Mucosa of stomach (tissue), 1 donor: ENCODE results near the gene PIK3CD.

Experiments
- H3K27me3 ChIP-seq: one replicate; pipeline ENCODE4 v1.7.0; 2013; ENCODE audit warnings: mild to moderate bottlenecking, low read length; ENCODE audit not compliant: control insufficient read depth, insufficient read depth
- H3K36me3 ChIP-seq: one replicate; pipeline ENCODE4 v1.7.0; 2013; ENCODE audit warnings: low read length; ENCODE audit not compliant: control insufficient read depth, insufficient read depth
- H3K4me1 ChIP-seq: one replicate; pipeline ENCODE4 v1.7.0; 2013; ENCODE audit warnings: mild to moderate bottlenecking, low read length; ENCODE audit not compliant: control insufficient read depth, insufficient read depth
- H3K4me3 ChIP-seq: one replicate; pipeline ENCODE4 v1.7.0; 2013; ENCODE audit warnings: low read length
- H3K9ac ChIP-seq: one replicate; pipeline ENCODE4 v1.7.0; 2013; ENCODE audit warnings: mild to moderate bottlenecking, low read length, moderate library complexity
- H3K9me3 ChIP-seq: one replicate; pipeline ENCODE4 v1.7.0; 2013; ENCODE audit warnings: mild to moderate bottlenecking, low read length, moderate library complexity; ENCODE audit not compliant: control insufficient read depth
- donor health status: Pancreatic carcinoma.

PIK3CD gene

GRCh38 chr1:9729523-9729922, 78.0 kb downstream of the PIK3CD start:
- Histone ChIP-seq H3K9ac (no peak overlapping the region), H3K36me3 (peaks cover 22% of the 10 kb centered on the region), H3K4me3 (no peak overlapping the region), H3K27me3 (no peaks in the 10 kb centered on the region), H3K9me3 (no peaks in the 10 kb centered on the region), H3K4me1 (no peaks in the 10 kb centered on the region)

- Histone ChIP-seq H3K4me1 (no peaks in the 10 kb centered on the region), H3K27me3 (no peaks in the 10 kb centered on the region), H3K9ac (no peak overlapping the region), H3K36me3 (peaks cover 28% of the 10 kb centered on the region), H3K4me3 (no peak overlapping the region), H3K9me3 (no peaks in the 10 kb centered on the region)
These were observed 78.8 kb downstream of the PIK3CD start for GRCh38 chr1:9730096-9730901.

- Histone ChIP-seq H3K36me3 (peaks cover 33% of the 10 kb centered on the region), H3K9ac (no peak overlapping the region), H3K4me3 (no peak overlapping the region), H3K27me3 (no peaks in the 10 kb centered on the region), H3K4me1 (no peaks in the 10 kb centered on the region), H3K9me3 (no peaks in the 10 kb centered on the region)
These were observed 79.6 kb downstream of the PIK3CD start for GRCh38 chr1:9731051-9731537.

- H3K4me1 ChIP-seq, result no peaks in the 10 kb centered on the region
- no peaks in the 10 kb centered on the region for H3K9me3 ChIP-seq
- H3K9ac ChIP-seq, result no peak overlapping the region
- peaks cover 33% of the 10 kb centered on the region for H3K36me3 ChIP-seq
- H3K4me3 ChIP-seq, result no peak overlapping the region
- H3K27me3 ChIP-seq, result no peaks in the 10 kb centered on the region
These were observed 80.0 kb downstream of the PIK3CD start for GRCh38 chr1:9731561-9731960.

- H3K9ac ChIP-seq, result no peak overlapping the region
- no peak overlapping the region for H3K4me3 ChIP-seq
- no peaks in the 10 kb centered on the region for H3K9me3 ChIP-seq
- H3K27me3 ChIP-seq, result no peaks in the 10 kb centered on the region
- peaks cover 33% of the 10 kb centered on the region for H3K36me3 ChIP-seq
- H3K4me1 ChIP-seq, result no peaks in the 10 kb centered on the region
These were observed 80.8 kb downstream of the PIK3CD start for GRCh38 chr1:9732123-9732971.

GRCh38 chr1:9733160-9733789, 81.7 kb downstream of the PIK3CD start:
- Histone ChIP-seq H3K4me1 (no peaks in the 10 kb centered on the region), H3K9ac (no peak overlapping the region), H3K36me3 (peaks cover 36% of the 10 kb centered on the region), H3K4me3 (no peak overlapping the region), H3K9me3 (no peaks in the 10 kb centered on the region), H3K27me3 (no peaks in the 10 kb centered on the region)

GRCh38 chr1:9735800-9736199, 84.3 kb downstream of the PIK3CD start:
- H3K9me3 ChIP-seq, result no peaks in the 10 kb centered on the region
- peaks cover 35% of the 10 kb centered on the region for H3K36me3 ChIP-seq
- H3K27me3 ChIP-seq, result no peaks in the 10 kb centered on the region
- H3K4me1 ChIP-seq, result no peaks in the 10 kb centered on the region
- no peak overlapping the region for H3K9ac ChIP-seq
- H3K4me3 ChIP-seq, result no peak overlapping the region

- H3K36me3 ChIP-seq, result peaks cover 31% of the 10 kb centered on the region
- H3K4me1 ChIP-seq, result no peaks in the 10 kb centered on the region
- no peaks in the 10 kb centered on the region for H3K27me3 ChIP-seq
- no peak overlapping the region for H3K9ac ChIP-seq
- no peak overlapping the region for H3K4me3 ChIP-seq
- H3K9me3 ChIP-seq, result no peaks in the 10 kb centered on the region
These were observed 84.7 kb downstream of the PIK3CD start for GRCh38 chr1:9736241-9736640.

GRCh38 chr1:9737057-9737456, 85.5 kb downstream of the PIK3CD start:
- H3K27me3 ChIP-seq, result no peaks in the 10 kb centered on the region
- no peaks in the 10 kb centered on the region for H3K9me3 ChIP-seq
- no peak overlapping the region for H3K4me3 ChIP-seq
- no peaks in the 10 kb centered on the region for H3K4me1 ChIP-seq
- peaks cover 27% of the 10 kb centered on the region for H3K36me3 ChIP-seq
- no peak overlapping the region for H3K9ac ChIP-seq

- no peaks in the 10 kb centered on the region for H3K4me1 ChIP-seq
- no peak overlapping the region for H3K9ac ChIP-seq
- peaks cover 24% of the 10 kb centered on the region for H3K36me3 ChIP-seq
- H3K27me3 ChIP-seq, result no peaks in the 10 kb centered on the region
- H3K9me3 ChIP-seq, result no peaks in the 10 kb centered on the region
- H3K4me3 ChIP-seq, result no peak overlapping the region
These were observed 86.1 kb downstream of the PIK3CD start for GRCh38 chr1:9737671-9738070.

- H3K4me1 ChIP-seq, result no peaks in the 10 kb centered on the region
- H3K9ac ChIP-seq, result no peak overlapping the region
- peaks cover 10% of the 10 kb centered on the region for H3K36me3 ChIP-seq
- H3K9me3 ChIP-seq, result no peaks in the 10 kb centered on the region
- no peak overlapping the region for H3K4me3 ChIP-seq
- H3K27me3 ChIP-seq, result no peaks in the 10 kb centered on the region
These were observed 92.7 kb downstream of the PIK3CD start for GRCh38 chr1:9744106-9744799.
